Retinal pigment epithelial cell (primary cell): ENCODE measurements around the gene TRIM2.
A peak's percentile ranks its signal among the peaks of the same experiment; 100 is the strongest.

Source experiments
- DNase-seq: peaks from one replicate; pipeline ENCODE4 v3.0.0-alpha.2; 2010; ENCODE audit warnings: low read depth
- H3K4me3 ChIP-seq: 2 replicates; pipeline ENCODE4 v1.5.1; 2011; ENCODE audit warnings: mild to moderate bottlenecking, low read length, control low read depth, moderate library complexity
- CTCF ChIP-seq: conservative IDR thresholded peaks from 2 replicates; pipeline ENCODE4 v1.5.1; 2011; ENCODE audit warnings: low read depth, low read length, control low read depth, inconsistent platforms

Gene TRIM2

GRCh38 chr4:153205757-153206156 lies 1.5 kb downstream of the TRIM2 start:
- no peak for DNase-seq
- H3K4me3 ChIP-seq: no peak overlapping the region
- TF ChIP-seq CTCF: no peak

GRCh38 chr4:153206534-153206933 lies 2.3 kb downstream of the TRIM2 start:
- TF ChIP-seq CTCF: no peak
- DNase-seq: no peak
- no peak overlapping the region for H3K4me3 ChIP-seq

- TF ChIP-seq CTCF: no peak
- DNase-seq: no peak
- no peak overlapping the region for H3K4me3 ChIP-seq
Measured at GRCh38 chr4:153207027-153207426, 2.8 kb downstream of the TRIM2 start.

GRCh38 chr4:153207567-153207966 lies 3.3 kb downstream of the TRIM2 start:
- no peak overlapping the region for H3K4me3 ChIP-seq
- no peak for DNase-seq
- peak; percentile 66 for TF ChIP-seq CTCF

GRCh38 chr4:153209410-153209809 lies 5.2 kb downstream of the TRIM2 start:
- no peak for DNase-seq
- no peak for TF ChIP-seq CTCF
- no peak overlapping the region for H3K4me3 ChIP-seq

- no peak for TF ChIP-seq CTCF
- no peak for DNase-seq
- no peak overlapping the region for H3K4me3 ChIP-seq
Measured at GRCh38 chr4:153210727-153211126, 6.5 kb downstream of the TRIM2 start.

- no peak for TF ChIP-seq CTCF
- no peak for DNase-seq
- no peak overlapping the region for H3K4me3 ChIP-seq
Measured at GRCh38 chr4:153211986-153212728, 7.9 kb downstream of the TRIM2 start.
